GM23248 (cell line): ENCODE results near the gene CHST6. TPM values are rescaled to one million over a fixed set of nuclear protein-coding genes. Genes with fewer than 3 reads are reported as not detected.

Experiments used
- DNase-seq: peaks from one replicate; pipeline ENCODE4 v3.0.0-alpha.2; 2015
- H2AFZ ChIP-seq: fragments of 200-600 bp; sonication (generic); 2 replicates; pipeline ENCODE4 v1.6.1; 2016; ENCODE audit warnings: antibody characterized with exemption
- H3F3A ChIP-seq: fragments of 200-600 bp; sonication (generic); 2 replicates; pipeline ENCODE4 v1.6.1; 2016; ENCODE audit warnings: mild to moderate bottlenecking, antibody characterized with exemption, mixed run types; ENCODE audit not compliant: insufficient read depth
- H3K27ac ChIP-seq: fragments of 200-600 bp; sonication (generic); 2 replicates; pipeline ENCODE4 v1.5.1; 2016; ENCODE audit warnings: mild to moderate bottlenecking
- H3K27me3 ChIP-seq: fragments of 200-600 bp; sonication (generic); replicated peaks from 2 replicates; pipeline ENCODE4 v1.6.1; 2016; ENCODE audit warnings: mild to moderate bottlenecking; ENCODE audit not compliant: insufficient read depth
- H3K36me3 ChIP-seq: fragments of 200-600 bp; sonication (generic); 2 replicates; pipeline ENCODE4 v1.6.1; 2016; ENCODE audit warnings: low read depth, mild to moderate bottlenecking
- H3K4me1 ChIP-seq: fragments of 200-600 bp; sonication (generic); 2 replicates; pipeline ENCODE4 v1.6.1; 2016; ENCODE audit warnings: mild to moderate bottlenecking; ENCODE audit not compliant: insufficient read depth
- H3K4me2 ChIP-seq: fragments of 200-600 bp; sonication (generic); one replicate; pipeline ENCODE4 v1.6.1; 2016; ENCODE audit warnings: mild to moderate bottlenecking; ENCODE audit not compliant: unreplicated experiment
- H3K4me3 ChIP-seq: fragments of 200-600 bp; sonication (generic); 2 replicates; pipeline ENCODE4 v1.5.1; 2016; ENCODE audit warnings: mild to moderate bottlenecking
- H3K79me2 ChIP-seq: fragments of 200-600 bp; sonication (generic); 2 replicates; pipeline ENCODE4 v1.6.1; 2016; ENCODE audit warnings: mild to moderate bottlenecking; ENCODE audit not compliant: insufficient read depth
- H3K9ac ChIP-seq: fragments of 200-600 bp; sonication (generic); 2 replicates; pipeline ENCODE4 v1.6.1; 2016; ENCODE audit warnings: mild to moderate bottlenecking
- H3K9me2 ChIP-seq: fragments of 200-600 bp; sonication (generic); 2 replicates; pipeline ENCODE4 v1.6.1; 2016; ENCODE audit warnings: mixed run types, mild to moderate bottlenecking, moderate library complexity; ENCODE audit not compliant: insufficient read depth
- H3K9me3 ChIP-seq: fragments of 200-600 bp; sonication (generic); one replicate; pipeline ENCODE4 v1.6.1; 2017; ENCODE audit warnings: low read depth
- H4K20me1 ChIP-seq: fragments of 200-600 bp; sonication (generic); 2 replicates; pipeline ENCODE4 v1.6.0; 2016; ENCODE audit not compliant: insufficient read depth
- EZH2 ChIP-seq: fragments of 200-600 bp; sonication (generic); IDR thresholded peaks from 2 replicates; pipeline ENCODE4 v1.6.1; 2018; ENCODE audit warnings: antibody characterized with exemption, mild to moderate bottlenecking; ENCODE audit not compliant: insufficient read depth, poor library complexity, severe bottlenecking
- EZH2phosphoT487 ChIP-seq: fragments of 200-600 bp; sonication (generic); IDR thresholded peaks from 2 replicates; pipeline ENCODE4 v1.6.1; 2018; ENCODE audit warnings: antibody characterized with exemption, moderate library complexity, mild to moderate bottlenecking, low read depth; ENCODE audit not compliant: insufficient read depth
- WGBS, 2 experiments: methylation state at CpG; one replicate each; pipeline ENCODE4 v1.1.6; 2015 to 2017; ENCODE audit warnings: low lambda C conversion rate in 2 of 2, low coverage in 1 of 2; ENCODE audit errors: missing lambda C conversion rate in 2 of 2; 5-methylcytosine and 5-hydroxymethylcytosine counted together
- in situ Hi-C: fragments of 300-500 bp; cut with MboI; formaldehyde crosslinking; loops from 2 replicates; pipeline ENCODE4 v1.15.0; 2020
- polyA plus RNA-seq: library from polyadenylated mRNA; unstranded; fragments of >200 nt; fragmentation: Nextera tagmentation; extraction: Ambion mirVana; gene quantifications from 2 replicates; pipeline ENCODE4 v1.2.1, GENCODE V29; 2016
- total RNA-seq: library from RNA; depleted of rRNA; stranded (reverse); fragments of >200 nt; shearing (Covaris generic); gene quantifications from 2 replicates; pipeline ENCODE4 v1.2.3, GENCODE V29; 2014

CHST6 gene
- total and polyA plus RNA-seq, 2 experiments from 2014 or later, result 0.10 to 0.65 TPM

DNA sequence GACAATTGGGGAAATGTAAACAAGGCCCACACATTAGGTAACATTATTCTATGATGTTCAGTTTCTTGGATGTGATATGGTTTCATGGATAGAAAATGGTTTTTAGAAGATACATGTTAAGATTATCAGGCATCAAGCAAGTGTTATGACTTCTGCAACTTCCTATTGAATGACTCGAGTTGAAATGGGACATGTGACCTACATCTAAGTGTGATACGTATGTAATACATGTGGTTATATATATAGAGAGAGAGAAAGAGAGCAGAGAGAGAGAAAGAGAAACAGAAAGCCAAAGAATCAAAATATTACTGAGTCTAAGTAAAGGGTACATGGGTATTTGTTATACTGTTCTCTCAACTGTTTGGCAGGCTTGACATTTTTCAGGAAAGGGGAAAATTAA is 32.4 kb downstream of the CHST6 start:
- H4K20me1 ChIP-seq, result no peaks in the 10 kb centered on the region; the same call in 1 of the 2 replicates
- H3K27me3 ChIP-seq, result no peaks in the 10 kb centered on the region
- H3K4me3 ChIP-seq, result peak overlapping the region; percentile 85
- H3F3A ChIP-seq, result no peaks in the 10 kb centered on the region
- H3K4me2 ChIP-seq, result peak overlapping the region; percentile 98
- H2AFZ ChIP-seq, result no peak overlapping the region
- H3K9ac ChIP-seq, result peak overlapping the region; percentile 84; the same call in 1 of the 2 replicates
- peak; percentile 32 for DNase-seq
- H3K4me1 ChIP-seq, result no peaks in the 10 kb centered on the region
- in situ Hi-C loops, result no loop called here
- no peaks in the 10 kb centered on the region for H3K36me3 ChIP-seq
- no peak for TF ChIP-seq EZH2
- TF ChIP-seq EZH2phosphoT487, result no peak
- no peaks in the 10 kb centered on the region for H3K9me2 ChIP-seq
- 60 to 74% methylated on average over 2 of the region's 2 CpGs for WGBS, 2 experiments
- no peaks in the 10 kb centered on the region for H3K9me3 ChIP-seq
- H3K79me2 ChIP-seq, result peaks cover 64% of the 10 kb centered on the region
- H3K27ac ChIP-seq, result no peak overlapping the region

- DNase-seq, result no peak
- Histone ChIP-seq H3K27me3 (no peaks in the 10 kb centered on the region), H2AFZ (no peak overlapping the region), H4K20me1 (no peaks in the 10 kb centered on the region; the same call in 1 of the 2 replicates), H3K9me3 (no peaks in the 10 kb centered on the region), H3K4me3 (no peak overlapping the region), H3K79me2 (peaks cover 76% of the 10 kb centered on the region), H3K36me3 (no peaks in the 10 kb centered on the region), H3F3A (no peaks in the 10 kb centered on the region), H3K4me1 (no peaks in the 10 kb centered on the region), H3K9ac (no peak overlapping the region), H3K27ac (no peak overlapping the region), H3K4me2 (no peak overlapping the region), H3K9me2 (no peaks in the 10 kb centered on the region)
- in situ Hi-C loops, result no loop called here
- WGBS, 2 experiments, result 84 to 87% methylated on average over 2 of the region's 2 CpGs
- TF ChIP-seq EZH2, result no peak
- no peak for TF ChIP-seq EZH2phosphoT487
These were observed 33.7 kb downstream of the CHST6 start for GRCh38 chr16:75461575-75461974.

DNA sequence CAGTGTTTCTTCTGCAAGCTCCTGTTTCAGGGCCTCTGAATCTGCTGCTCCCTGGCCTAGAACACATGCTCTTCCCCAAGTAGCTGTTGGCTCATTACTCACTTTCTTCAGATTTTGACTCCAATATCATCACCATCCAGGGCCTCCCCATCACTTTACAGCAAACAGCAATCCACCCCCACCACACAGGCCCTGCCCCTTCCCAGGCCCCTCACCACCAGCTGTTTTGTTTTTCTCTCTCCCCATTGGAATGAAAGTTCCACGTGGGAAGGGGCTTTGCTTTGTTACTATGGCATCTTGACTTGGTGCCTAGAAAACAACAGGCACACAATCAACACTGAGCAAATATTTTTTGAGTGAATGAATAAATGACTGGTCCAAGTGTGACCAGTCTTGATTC is 34.8 kb downstream of the CHST6 start:
- no peaks in the 10 kb centered on the region for H3K4me1 ChIP-seq
- H3K79me2 ChIP-seq, result peaks cover 85% of the 10 kb centered on the region
- no peak overlapping the region for H3K27ac ChIP-seq
- H3K36me3 ChIP-seq, result no peaks in the 10 kb centered on the region
- WGBS, 2 experiments, result 7 to 21% methylated on average over 1 of the region's 1 CpG
- H3K9me3 ChIP-seq, result no peaks in the 10 kb centered on the region
- H2AFZ ChIP-seq, result no peak overlapping the region
- TF ChIP-seq EZH2 (no peak), EZH2phosphoT487 (no peak)
- DNase-seq, result peak; percentile 17
- H3K4me3 ChIP-seq, result no peak overlapping the region
- no peaks in the 10 kb centered on the region for H3F3A ChIP-seq
- H3K9me2 ChIP-seq, result no peaks in the 10 kb centered on the region
- in situ Hi-C loops, result no loop called here
- H3K27me3 ChIP-seq, result no peaks in the 10 kb centered on the region
- no peaks in the 10 kb centered on the region; the same call in 1 of the 2 replicates for H4K20me1 ChIP-seq
- H3K9ac ChIP-seq, result no peak overlapping the region
- no peak overlapping the region for H3K4me2 ChIP-seq

- no peaks in the 10 kb centered on the region; the same call in 1 of the 2 replicates for H4K20me1 ChIP-seq
- 95 to 96% methylated on average over 4 of the region's 4 CpGs for WGBS, 2 experiments
- no peak overlapping the region for H3K9ac ChIP-seq
- H3K36me3 ChIP-seq, result no peaks in the 10 kb centered on the region
- H3K79me2 ChIP-seq, result peaks cover 93% of the 10 kb centered on the region
- no peak overlapping the region for H3K4me3 ChIP-seq
- no peak for DNase-seq
- no peak overlapping the region for H2AFZ ChIP-seq
- H3K27me3 ChIP-seq, result no peaks in the 10 kb centered on the region
- TF ChIP-seq EZH2phosphoT487 (no peak), EZH2 (no peak)
- no peaks in the 10 kb centered on the region for H3K4me1 ChIP-seq
- no peak overlapping the region for H3K27ac ChIP-seq
- in situ Hi-C loops, result no loop called here
- H3K9me3 ChIP-seq, result no peaks in the 10 kb centered on the region
- no peak overlapping the region for H3K4me2 ChIP-seq
- H3F3A ChIP-seq, result no peaks in the 10 kb centered on the region
- H3K9me2 ChIP-seq, result no peaks in the 10 kb centered on the region
These were observed 35.5 kb downstream of the CHST6 start for GRCh38 chr16:75459691-75460090.

- Histone ChIP-seq H3K4me3 (no peak overlapping the region), H3K9ac (no peak overlapping the region), H3K27ac (no peak overlapping the region), H4K20me1 (no peaks in the 10 kb centered on the region; the same call in 1 of the 2 replicates), H3K79me2 (peaks cover 98% of the 10 kb centered on the region), H3K36me3 (no peaks in the 10 kb centered on the region), H3K9me2 (no peaks in the 10 kb centered on the region), H3K4me2 (no peak overlapping the region), H3K27me3 (no peaks in the 10 kb centered on the region), H2AFZ (no peak overlapping the region), H3K4me1 (no peaks in the 10 kb centered on the region), H3K9me3 (no peaks in the 10 kb centered on the region), H3F3A (no peaks in the 10 kb centered on the region)
- in situ Hi-C loops, result no loop called here
- no peak for DNase-seq
- 89 to 92% methylated on average over 2 of the region's 2 CpGs for WGBS, 2 experiments
- TF ChIP-seq EZH2phosphoT487 (no peak), EZH2 (no peak)
These were observed 36.8 kb downstream of the CHST6 start for GRCh38 chr16:75458439-75458838.
